ENCODE results near the gene DKKL1. TPM values are rescaled to one million over a fixed set of nuclear protein-coding genes. Genes with fewer than 3 reads are reported as not detected.

DKKL1 gene
- polyA plus RNA-seq, 1 of the 3 experiments (the other 2 are of a cell fraction), result 0.36 TPM

DNA sequence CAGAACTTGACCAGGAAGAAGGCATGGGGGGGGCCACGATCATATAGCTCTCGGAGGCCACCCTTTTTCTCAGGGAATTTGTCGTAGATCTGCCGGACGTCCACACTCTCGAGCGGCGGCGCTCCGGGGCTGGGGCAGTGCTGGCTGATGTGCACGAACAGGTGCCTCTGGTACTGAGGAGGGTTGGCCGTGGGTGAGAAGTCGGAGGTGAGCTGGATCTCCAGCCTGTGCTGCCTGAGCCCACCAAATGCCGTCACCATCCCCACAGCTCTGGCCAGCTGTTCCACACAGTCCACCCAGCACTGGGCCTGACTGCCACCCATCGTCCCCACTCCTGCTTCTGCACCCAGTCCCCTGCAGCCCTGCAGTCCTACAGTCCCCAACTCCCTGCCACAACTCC lies 16.5 kb upstream of the DKKL1 start:
- no peak for TF ChIP-seq RCOR1 (IDR thresholded peaks at IDR 0.05; ENCODE audit: low read length)
- TF ChIP-seq SMC3 (IDR thresholded peaks at IDR 0.05; ENCODE audit: low read depth, low read length), result no peak
- TF ChIP-seq RFX5 (IDR thresholded peaks at IDR 0.05; ENCODE audit: low read length), result no peak
- TF ChIP-seq, protein P1, sequence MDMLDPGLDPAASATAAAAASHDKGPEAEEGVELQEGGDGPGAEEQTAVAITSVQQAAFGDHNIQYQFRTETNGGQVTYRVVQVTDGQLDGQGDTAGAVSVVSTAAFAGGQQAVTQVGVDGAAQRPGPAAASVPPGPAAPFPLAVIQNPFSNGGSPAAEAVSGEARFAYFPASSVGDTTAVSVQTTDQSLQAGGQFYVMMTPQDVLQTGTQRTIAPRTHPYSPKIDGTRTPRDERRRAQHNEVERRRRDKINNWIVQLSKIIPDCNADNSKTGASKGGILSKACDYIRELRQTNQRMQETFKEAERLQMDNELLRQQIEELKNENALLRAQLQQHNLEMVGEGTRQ (IDR thresholded peaks at IDR 0.05; ENCODE audit: borderline replicate concordance, low read depth, low read length), result no peak
- no peak for TF ChIP-seq GATA2 (CRISPR knock-in tag; IDR thresholded peaks at IDR 0.05)
- TF ChIP-seq, protein P2, sequence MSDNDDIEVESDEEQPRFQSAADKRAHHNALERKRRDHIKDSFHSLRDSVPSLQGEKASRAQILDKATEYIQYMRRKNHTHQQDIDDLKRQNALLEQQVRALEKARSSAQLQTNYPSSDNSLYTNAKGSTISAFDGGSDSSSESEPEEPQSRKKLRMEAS (IDR thresholded peaks at IDR 0.05; ENCODE audit: low read depth), result no peak
- TF ChIP-seq TCF12 (IDR thresholded peaks at IDR 0.05), result no peak
- TF ChIP-seq, protein P3, sequence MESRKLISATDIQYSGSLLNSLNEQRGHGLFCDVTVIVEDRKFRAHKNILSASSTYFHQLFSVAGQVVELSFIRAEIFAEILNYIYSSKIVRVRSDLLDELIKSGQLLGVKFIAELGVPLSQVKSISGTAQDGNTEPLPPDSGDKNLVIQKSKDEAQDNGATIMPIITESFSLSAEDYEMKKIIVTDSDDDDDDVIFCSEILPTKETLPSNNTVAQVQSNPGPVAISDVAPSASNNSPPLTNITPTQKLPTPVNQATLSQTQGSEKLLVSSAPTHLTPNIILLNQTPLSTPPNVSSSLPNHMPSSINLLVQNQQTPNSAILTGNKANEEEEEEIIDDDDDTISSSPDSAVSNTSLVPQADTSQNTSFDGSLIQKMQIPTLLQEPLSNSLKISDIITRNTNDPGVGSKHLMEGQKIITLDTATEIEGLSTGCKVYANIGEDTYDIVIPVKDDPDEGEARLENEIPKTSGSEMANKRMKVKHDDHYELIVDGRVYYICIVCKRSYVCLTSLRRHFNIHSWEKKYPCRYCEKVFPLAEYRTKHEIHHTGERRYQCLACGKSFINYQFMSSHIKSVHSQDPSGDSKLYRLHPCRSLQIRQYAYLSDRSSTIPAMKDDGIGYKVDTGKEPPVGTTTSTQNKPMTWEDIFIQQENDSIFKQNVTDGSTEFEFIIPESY (IDR thresholded peaks at IDR 0.05; ENCODE audit: borderline replicate concordance, low read depth), result no peak
- TF ChIP-seq, protein P4, sequence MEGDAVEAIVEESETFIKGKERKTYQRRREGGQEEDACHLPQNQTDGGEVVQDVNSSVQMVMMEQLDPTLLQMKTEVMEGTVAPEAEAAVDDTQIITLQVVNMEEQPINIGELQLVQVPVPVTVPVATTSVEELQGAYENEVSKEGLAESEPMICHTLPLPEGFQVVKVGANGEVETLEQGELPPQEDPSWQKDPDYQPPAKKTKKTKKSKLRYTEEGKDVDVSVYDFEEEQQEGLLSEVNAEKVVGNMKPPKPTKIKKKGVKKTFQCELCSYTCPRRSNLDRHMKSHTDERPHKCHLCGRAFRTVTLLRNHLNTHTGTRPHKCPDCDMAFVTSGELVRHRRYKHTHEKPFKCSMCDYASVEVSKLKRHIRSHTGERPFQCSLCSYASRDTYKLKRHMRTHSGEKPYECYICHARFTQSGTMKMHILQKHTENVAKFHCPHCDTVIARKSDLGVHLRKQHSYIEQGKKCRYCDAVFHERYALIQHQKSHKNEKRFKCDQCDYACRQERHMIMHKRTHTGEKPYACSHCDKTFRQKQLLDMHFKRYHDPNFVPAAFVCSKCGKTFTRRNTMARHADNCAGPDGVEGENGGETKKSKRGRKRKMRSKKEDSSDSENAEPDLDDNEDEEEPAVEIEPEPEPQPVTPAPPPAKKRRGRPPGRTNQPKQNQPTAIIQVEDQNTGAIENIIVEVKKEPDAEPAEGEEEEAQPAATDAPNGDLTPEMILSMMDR (IDR thresholded peaks at IDR 0.05), result no peak
- Histone ChIP-seq H3K4me1 (ENCODE audit: control insufficient read depth in 1 of 2, insufficient read depth in 2 of 2, low read depth in 1 of 2, low read length in 1 of 2) (no peaks in the 10 kb centered on the region), H3K27me3 (ENCODE audit: insufficient read depth) (no peaks in the 10 kb centered on the region), H3K9me3 (no peaks in the 10 kb centered on the region), H3K9ac (no peak overlapping the region), H3K4me2 (no peak overlapping the region), H3K27ac (ENCODE audit: low read depth in 2 of 2, low read length in 1 of 2) (no peak overlapping the region), H3K9me2 (no peaks in the 10 kb centered on the region), H3K36me3 (replicated peaks in 1 of 2; ENCODE audit: control insufficient read depth in 1 of 2, insufficient read depth in 2 of 2, low read length in 1 of 2) (peaks cover 30 to 72% of the 10 kb centered on the region in 2 experiments), H4K20me1 (ENCODE audit: insufficient read depth) (no peaks in the 10 kb centered on the region), H3K79me2 (ENCODE audit: insufficient read depth) (no peaks in the 10 kb centered on the region), H3F3A (replicated peaks; ENCODE audit: insufficient read depth) (peaks cover 3% of the 10 kb centered on the region), H3K4me3 (ENCODE audit: low read depth in 2 of 2, low read length in 1 of 2) (no peak overlapping the region), H2AFZ (ENCODE audit: low read depth) (no peak overlapping the region)
- WGBS (ENCODE audit: low lambda C conversion rate), result 90% methylated on average over 15 of the region's 15 CpGs
- no peak for DNase-seq
- ChIA-PET CTCF (interaction anchor here (1.4 to 1.5 kb wide), 2 partner anchors 45 to 46 kb away, joined by 3 to 5 read pairs; no protein-coding TSS in a partner anchor), POLR2A (no interaction called here)

DNA sequence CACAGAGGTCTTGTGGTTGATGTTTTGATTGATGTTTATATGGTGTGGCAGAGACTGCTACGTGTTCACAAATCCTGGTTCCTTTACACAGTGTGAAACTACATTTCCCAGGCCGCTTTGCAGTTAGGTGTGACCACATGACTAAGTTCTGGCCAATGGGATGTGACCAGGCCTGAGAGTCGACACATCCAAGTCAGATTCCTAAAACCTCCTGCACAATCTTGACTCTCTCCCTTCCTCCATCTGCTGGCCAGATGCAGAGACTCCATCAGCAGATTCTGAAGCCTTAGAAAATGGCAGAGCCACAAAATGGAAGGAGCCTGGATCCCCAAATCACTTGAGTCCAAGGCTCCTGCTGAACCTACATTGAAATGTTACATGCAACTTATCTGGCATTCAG lies 15.8 kb upstream of the DKKL1 start:
- Histone ChIP-seq H3K4me2 (no peak overlapping the region), H3K9me3 (no peaks in the 10 kb centered on the region), H3K27ac (ENCODE audit: low read depth in 2 of 2, low read length in 1 of 2) (no peak overlapping the region), H3K27me3 (ENCODE audit: insufficient read depth) (no peaks in the 10 kb centered on the region), H2AFZ (ENCODE audit: low read depth) (no peak overlapping the region), H3K9me2 (no peaks in the 10 kb centered on the region), H3F3A (replicated peaks; ENCODE audit: insufficient read depth) (peaks cover 3% of the 10 kb centered on the region), H3K4me1 (ENCODE audit: control insufficient read depth in 1 of 2, insufficient read depth in 2 of 2, low read depth in 1 of 2, low read length in 1 of 2) (no peaks in the 10 kb centered on the region), H3K4me3 (ENCODE audit: low read depth in 2 of 2, low read length in 1 of 2) (no peak overlapping the region), H3K79me2 (ENCODE audit: insufficient read depth) (no peaks in the 10 kb centered on the region), H3K36me3 (replicated peaks in 1 of 2; ENCODE audit: control insufficient read depth in 1 of 2, insufficient read depth in 2 of 2, low read length in 1 of 2) (peaks cover 25 to 67% of the 10 kb centered on the region in 2 experiments), H3K9ac (no peak overlapping the region), H4K20me1 (ENCODE audit: insufficient read depth) (no peaks in the 10 kb centered on the region)
- POLR2A ChIA-PET, result no interaction called here
- DNase-seq, result peak; percentile 66
- 76% methylated on average over 3 of the region's 3 CpGs for WGBS (ENCODE audit: low lambda C conversion rate)
- CTCF ChIA-PET, result interaction anchor here (1.4 to 1.5 kb wide), 2 partner anchors 44 to 47 kb away, joined by 3 to 5 read pairs; no protein-coding TSS in a partner anchor
- TF ChIP-seq TAF1 (IDR thresholded peaks at IDR 0.05; ENCODE audit: borderline replicate concordance, low read depth, low read length) (no peak), MEF2A (IDR thresholded peaks at IDR 0.05; ENCODE audit: borderline replicate concordance, low read depth) (no peak), EP300 (IDR thresholded peaks at IDR 0.05; ENCODE audit: borderline replicate concordance in 1 of 2, low read depth in 1 of 2, low read length in 1 of 2) (no peak), FOXM1 (IDR thresholded peaks at IDR 0.05; ENCODE audit: low read depth) (no peak), GATA2 (CRISPR knock-in tag; IDR thresholded peaks at IDR 0.05) (no peak), YY1 (IDR thresholded peaks at IDR 0.05; ENCODE audit: low read depth) (peak; percentile 69; the same call in 1 of the 2 replicates), SIN3A (IDR thresholded peaks at IDR 0.05; ENCODE audit: borderline replicate concordance, low read depth, low read length) (no peak), JUND (IDR thresholded peaks at IDR 0.05) (no peak), RXRA (IDR thresholded peaks at IDR 0.05; ENCODE audit: borderline replicate concordance, low read depth) (no peak)
- TF ChIP-seq, protein P5, sequence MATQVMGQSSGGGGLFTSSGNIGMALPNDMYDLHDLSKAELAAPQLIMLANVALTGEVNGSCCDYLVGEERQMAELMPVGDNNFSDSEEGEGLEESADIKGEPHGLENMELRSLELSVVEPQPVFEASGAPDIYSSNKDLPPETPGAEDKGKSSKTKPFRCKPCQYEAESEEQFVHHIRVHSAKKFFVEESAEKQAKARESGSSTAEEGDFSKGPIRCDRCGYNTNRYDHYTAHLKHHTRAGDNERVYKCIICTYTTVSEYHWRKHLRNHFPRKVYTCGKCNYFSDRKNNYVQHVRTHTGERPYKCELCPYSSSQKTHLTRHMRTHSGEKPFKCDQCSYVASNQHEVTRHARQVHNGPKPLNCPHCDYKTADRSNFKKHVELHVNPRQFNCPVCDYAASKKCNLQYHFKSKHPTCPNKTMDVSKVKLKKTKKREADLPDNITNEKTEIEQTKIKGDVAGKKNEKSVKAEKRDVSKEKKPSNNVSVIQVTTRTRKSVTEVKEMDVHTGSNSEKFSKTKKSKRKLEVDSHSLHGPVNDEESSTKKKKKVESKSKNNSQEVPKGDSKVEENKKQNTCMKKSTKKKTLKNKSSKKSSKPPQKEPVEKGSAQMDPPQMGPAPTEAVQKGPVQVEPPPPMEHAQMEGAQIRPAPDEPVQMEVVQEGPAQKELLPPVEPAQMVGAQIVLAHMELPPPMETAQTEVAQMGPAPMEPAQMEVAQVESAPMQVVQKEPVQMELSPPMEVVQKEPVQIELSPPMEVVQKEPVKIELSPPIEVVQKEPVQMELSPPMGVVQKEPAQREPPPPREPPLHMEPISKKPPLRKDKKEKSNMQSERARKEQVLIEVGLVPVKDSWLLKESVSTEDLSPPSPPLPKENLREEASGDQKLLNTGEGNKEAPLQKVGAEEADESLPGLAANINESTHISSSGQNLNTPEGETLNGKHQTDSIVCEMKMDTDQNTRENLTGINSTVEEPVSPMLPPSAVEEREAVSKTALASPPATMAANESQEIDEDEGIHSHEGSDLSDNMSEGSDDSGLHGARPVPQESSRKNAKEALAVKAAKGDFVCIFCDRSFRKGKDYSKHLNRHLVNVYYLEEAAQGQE (IDR thresholded peaks at IDR 0.05; ENCODE audit: low read depth, low read length), result no peak
- TF ChIP-seq, protein P6, sequence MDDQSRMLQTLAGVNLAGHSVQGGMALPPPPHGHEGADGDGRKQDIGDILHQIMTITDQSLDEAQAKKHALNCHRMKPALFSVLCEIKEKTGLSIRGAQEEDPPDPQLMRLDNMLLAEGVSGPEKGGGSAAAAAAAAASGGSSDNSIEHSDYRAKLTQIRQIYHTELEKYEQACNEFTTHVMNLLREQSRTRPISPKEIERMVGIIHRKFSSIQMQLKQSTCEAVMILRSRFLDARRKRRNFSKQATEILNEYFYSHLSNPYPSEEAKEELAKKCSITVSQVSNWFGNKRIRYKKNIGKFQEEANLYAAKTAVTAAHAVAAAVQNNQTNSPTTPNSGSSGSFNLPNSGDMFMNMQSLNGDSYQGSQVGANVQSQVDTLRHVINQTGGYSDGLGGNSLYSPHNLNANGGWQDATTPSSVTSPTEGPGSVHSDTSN (IDR thresholded peaks at IDR 0.05), result no peak

Data from SK-N-SH (cell line).